HepG2 (cell line): ENCODE results near the gene DNAJB12. TPM values are rescaled to one million over a fixed set of nuclear protein-coding genes. Genes with fewer than 3 reads are reported as not detected.

Experiments
- BRF2 ChIP-seq: sonication (generic); formaldehyde crosslinking; IDR thresholded peaks from 2 replicates; pipeline ENCODE4 v1.8.1; 2022; ENCODE audit warnings: mild to moderate bottlenecking, missing genetic modification reagents
- CEBPZ ChIP-seq: IDR thresholded peaks from 2 replicates; pipeline ENCODE4 v1.6.1; 2012; ENCODE audit warnings: low read length, improper control_type of control experiment
- EP300 ChIP-seq, 3 experiments: sonication (generic) in 1 of 3; formaldehyde crosslinking in 1 of 3; IDR thresholded peaks; 2 replicates each; pipeline versions ENCODE4 v1.5.1 to v1.6.1; 2011 to 2020; ENCODE audit warnings: low read depth in 2 of 3, low read length in 2 of 3, borderline replicate concordance in 1 of 3, improper control_type of control experiment in 1 of 3, mild to moderate bottlenecking in 1 of 3, missing genetic modification reagents in 1 of 3, moderate library complexity in 1 of 3
- KLF16 ChIP-seq, 2 experiments: sonication (generic) in 1 of 2; formaldehyde crosslinking in 1 of 2; IDR thresholded peaks; 2 replicates each; pipeline versions ENCODE4 v1.6.1 to v1.8.0; 2016 to 2023; ENCODE audit warnings: missing genetic modification reagents in 2 of 2, missing compliant biosample characterization in 1 of 2
- POGZ ChIP-seq: sonication (generic); formaldehyde crosslinking; IDR thresholded peaks from 2 replicates; pipeline ENCODE4 v1.4.0; 2020; ENCODE audit warnings: mild to moderate bottlenecking, missing genetic modification reagents
- SIN3B ChIP-seq: fragments of 150-350 bp; IDR thresholded peaks from 2 replicates; pipeline ENCODE4 v1.6.1; 2014; ENCODE audit warnings: low read length
- SMARCE1 ChIP-seq: fragments of 450-650 bp; IDR thresholded peaks from 2 replicates; pipeline ENCODE4 v1.6.1; 2017; ENCODE audit warnings: borderline replicate concordance
- TRAFD1 ChIP-seq: sonication (generic); formaldehyde crosslinking; IDR thresholded peaks from 2 replicates; pipeline ENCODE4 v1.5.1; 2020; ENCODE audit warnings: missing genetic modification reagents, mild to moderate bottlenecking, borderline replicate concordance
- ZFP36L1 ChIP-seq: sonication (generic); formaldehyde crosslinking; IDR thresholded peaks from 2 replicates; pipeline ENCODE4 v1.8.0; 2022; ENCODE audit warnings: mild to moderate bottlenecking, missing genetic modification reagents, moderate library complexity
- ZNF251 ChIP-seq: sonication (generic); formaldehyde crosslinking; IDR thresholded peaks from 2 replicates; pipeline ENCODE4 v1.9.0; 2021; ENCODE audit warnings: mild to moderate bottlenecking, missing genetic modification reagents
- ZNF281 ChIP-seq: sonication (generic); formaldehyde crosslinking; IDR thresholded peaks from 2 replicates; pipeline ENCODE4 v1.4.0; 2020; ENCODE audit warnings: missing genetic modification reagents, borderline replicate concordance
- ZNF570 ChIP-seq: sonication (generic); formaldehyde crosslinking; IDR thresholded peaks from 2 replicates; pipeline ENCODE4 v1.4.0; 2020; ENCODE audit warnings: mild to moderate bottlenecking, missing genetic modification reagents, borderline replicate concordance
- ZNF639 ChIP-seq: conservative IDR thresholded peaks from 2 replicates; pipeline ENCODE4 v1.6.1; 2018; ENCODE audit warnings: missing genetic modification reagents
- ZNF776 ChIP-seq: sonication (generic); formaldehyde crosslinking; IDR thresholded peaks from 2 replicates; pipeline ENCODE4 v1.4.0; 2020; ENCODE audit warnings: mild to moderate bottlenecking, missing genetic modification reagents
- ZNF781 ChIP-seq: sonication (generic); formaldehyde crosslinking; IDR thresholded peaks from 2 replicates; pipeline ENCODE4 v1.5.1; 2020; ENCODE audit warnings: borderline replicate concordance, mild to moderate bottlenecking, missing genetic modification reagents; ENCODE audit errors: not compliant biosample characterization
- polyA plus RNA-seq, 8 experiments: library from polyadenylated mRNA; depleted of rRNA in 3 of 8; stranded (reverse) in 7 of 8; unstranded in 1 of 8; fragments of >200 nt; fragmentation: Illumina TruSeq in 4 of 8; extraction: Trizol in 4 of 8; gene quantifications; 2 replicates each; pipeline versions ENCODE4 v1.2.1 to v1.2.3, GENCODE V29; 2011 to 2016; ENCODE audit warnings: low read depth in 4 of 8, missing spikeins in 1 of 8, mixed read lengths in 1 of 8; ENCODE audit not compliant: insufficient read depth in 1 of 8
- total RNA-seq, 5 experiments: library from RNA; depleted of rRNA; stranded (reverse); fragments of >200 nt; fragmentation: Illumina TruSeq; extraction: Trizol; gene quantifications; 2 replicates each; pipeline ENCODE4 v1.2.3, GENCODE V29; 2016; ENCODE audit warnings: low read depth in 1 of 5

Gene DNAJB12
- total and polyA plus RNA-seq, 2 of the 13 experiments (the other 11 are each of a cell fraction or from before 2014, with no cell fraction given): 10.8 to 18.2 TPM

- TF ChIP-seq TRAFD1 (no peak), ZNF776 (CRISPR knock-in tag) (no peak), ZNF281 (CRISPR knock-in tag) (no peak), ZNF639 (peak; percentile 73; the same call in 1 of the 2 replicates), BRF2 (no peak), ZNF781 (CRISPR knock-in tag) (no peak), CEBPZ (no peak), SMARCE1 (no peak), ZNF251 (CRISPR knock-in tag) (no peak), POGZ (CRISPR knock-in tag) (no peak; the same call in 1 of the 2 replicates), KLF16 (CRISPR knock-in tag; IDR thresholded peaks at IDR 0.05) (no peak; a peak in 1 of 4 replicates), ZFP36L1 (no peak), SIN3B (no peak), ZNF570 (no peak), EP300 (IDR thresholded peaks at IDR 0.05; ENCODE audit: low read depth in 2 of 2, low read length in 2 of 2) (no peak), EP300 (CRISPR knock-in tag; IDR thresholded peaks at IDR 0.05; ENCODE audit: borderline replicate concordance) (no peak)
Observed at GRCh38 chr10:72328045-72328828, 26.5 kb downstream of the DNAJB12 start (continued).
